ENCODE data around the gene CPXCR1. TPM values are rescaled to one million over a fixed set of nuclear protein-coding genes. Genes with fewer than 3 reads are reported as not detected.
"Not testable (repeated sequence)": the region's sequence is repeated elsewhere in the genome, so short reads cannot be mapped to it uniquely, and the experiment has no call there.

CPXCR1 gene
- total RNA-seq (2014; rRNA removed; shearing (Covaris generic)): 0.14 TPM in 2 replicates

GRCh38 chrX:88746925-88747324 lies at the start of gene CPXCR1:
TSS of gene CPXCR1 (plus strand) at chrX:88747225. CDS start at chrX:88753415, 6,190 bp downstream.
- no peak for DNase-seq (ENCODE audit: low spot score)

DNA sequence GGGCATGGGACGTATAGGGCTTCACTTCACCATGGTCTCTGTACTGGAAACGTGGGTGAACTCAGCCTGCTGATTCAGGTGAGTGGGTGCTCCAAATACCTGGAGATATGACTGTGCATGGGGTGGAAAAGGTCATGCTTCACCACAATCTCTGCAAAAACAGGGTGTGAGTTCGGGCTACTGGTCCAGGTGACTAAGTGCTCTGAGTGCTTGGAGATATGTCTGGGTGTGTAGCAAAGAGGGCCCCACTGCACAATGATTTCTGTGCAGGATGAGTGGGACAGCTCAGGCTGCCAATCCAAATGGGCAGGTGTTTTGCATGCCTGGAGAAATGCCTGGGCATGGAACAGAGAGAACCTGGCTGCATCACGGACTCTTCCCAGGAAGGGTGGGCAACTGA lies 11.2 kb upstream of the CPXCR1 start:
- no peak for DNase-seq (ENCODE audit: low spot score)

- DNase-seq (ENCODE audit: low spot score): not testable (repeated sequence)
These were observed 810 bp upstream of the CPXCR1 start for GRCh38 chrX:88746215-88746614.

- DNase-seq (ENCODE audit: low spot score): not testable (repeated sequence)
These were observed 5.3 kb downstream of the CPXCR1 start for GRCh38 chrX:88752339-88752738.

DNA sequence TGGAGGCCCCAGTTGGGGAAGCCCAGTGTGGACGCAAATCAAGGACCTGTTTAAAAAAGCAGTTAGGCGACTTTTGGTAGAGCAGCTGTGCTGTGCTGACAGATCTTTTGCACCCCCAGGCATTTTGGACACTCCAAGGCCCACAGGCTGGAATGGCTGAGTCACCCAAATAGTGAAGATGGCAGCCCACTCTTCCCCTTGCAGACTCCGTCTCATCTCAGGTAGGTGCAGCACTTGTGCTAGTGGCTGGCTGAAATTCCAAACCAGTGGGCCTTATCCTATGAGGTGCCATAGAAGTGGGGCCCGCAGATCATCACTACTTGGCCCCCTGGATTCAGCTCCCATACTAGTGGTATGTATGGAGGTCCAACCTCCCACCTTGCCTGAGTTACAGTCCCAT lies 42.8 kb downstream of the CPXCR1 start:
- DNase-seq (ENCODE audit: low spot score): no peak

Measured in H4 (cell line).